HepG2 (cell line): ENCODE results near the gene ADGRB2. TPM values are rescaled to one million over a fixed set of nuclear protein-coding genes. Genes with fewer than 3 reads are reported as not detected.

Experiments used
- CBX2 ChIP-seq, 2 experiments: fragments of 200-600 bp in 1 of 2; sonication (generic); formaldehyde crosslinking in 1 of 2; IDR thresholded peaks; 2 replicates each; pipeline versions ENCODE4 v1.7.0 to v1.8.1; 2018 to 2022; ENCODE audit warnings: low read depth in 2 of 2, low read length in 1 of 2, mild to moderate bottlenecking in 1 of 2, missing genetic modification reagents in 1 of 2
- FOXP4 ChIP-seq: sonication (generic); formaldehyde crosslinking; IDR thresholded peaks from 2 replicates; pipeline ENCODE4 v1.4.0; 2020; ENCODE audit warnings: missing genetic modification reagents
- GFI1 ChIP-seq: sonication (generic); formaldehyde crosslinking; IDR thresholded peaks from 2 replicates; pipeline ENCODE4 v1.5.0; 2020; ENCODE audit warnings: missing genetic modification reagents, mild to moderate bottlenecking, borderline replicate concordance
- GPN1 ChIP-seq: sonication (generic); formaldehyde crosslinking; IDR thresholded peaks from 2 replicates; pipeline ENCODE4 v1.5.1; 2020; ENCODE audit warnings: missing genetic modification reagents, borderline replicate concordance
- MAX ChIP-seq: IDR thresholded peaks from 2 replicates; pipeline ENCODE4 v1.6.1; 2012; ENCODE audit warnings: inconsistent platforms
- MTERF4 ChIP-seq: sonication (generic); formaldehyde crosslinking; IDR thresholded peaks from 2 replicates; pipeline ENCODE4 v1.8.0; 2023; ENCODE audit warnings: mild to moderate bottlenecking, missing genetic modification reagents
- NR1H2 ChIP-seq: sonication (generic); formaldehyde crosslinking; IDR thresholded peaks from 2 replicates; pipeline ENCODE4 v1.8.1; 2022; ENCODE audit warnings: low read depth, missing genetic modification reagents, borderline replicate concordance
- RAD51 ChIP-seq: fragments of 450-650 bp; IDR thresholded peaks from 2 replicates; pipeline ENCODE4 v1.6.1; 2016; ENCODE audit warnings: borderline replicate concordance
- SUZ12 ChIP-seq: fragments of 150-350 bp; IDR thresholded peaks from 2 replicates; pipeline ENCODE4 v1.6.1; 2014; ENCODE audit warnings: low read depth, low read length
- ZBTB40 ChIP-seq, 2 experiments: fragments of 450-650 bp in 1 of 2; sonication (generic) in 1 of 2; formaldehyde crosslinking in 1 of 2; IDR thresholded peaks; 2 replicates each; pipeline versions ENCODE4 v1.6.1 to v1.8.0; 2016 to 2022; ENCODE audit warnings: antibody characterized with exemption in 1 of 2, mild to moderate bottlenecking in 1 of 2, missing genetic modification reagents in 1 of 2
- ZC3H4 ChIP-seq: sonication (generic); formaldehyde crosslinking; IDR thresholded peaks from 2 replicates; pipeline ENCODE4 v1.4.0; 2020; ENCODE audit warnings: missing genetic modification reagents, borderline replicate concordance
- ZFP91 ChIP-seq: sonication (generic); formaldehyde crosslinking; IDR thresholded peaks from 2 replicates; pipeline ENCODE4 v1.9.0; 2022; ENCODE audit warnings: missing genetic modification reagents, mild to moderate bottlenecking, borderline replicate concordance
- ZNF775 ChIP-seq: sonication (generic); formaldehyde crosslinking; IDR thresholded peaks from 2 replicates; pipeline ENCODE4 v1.4.0; 2020; ENCODE audit warnings: missing genetic modification reagents, mild to moderate bottlenecking, moderate library complexity, borderline replicate concordance
- ZNF879 ChIP-seq: sonication (generic); formaldehyde crosslinking; IDR thresholded peaks from 2 replicates; pipeline ENCODE4 v1.8.1; 2023; ENCODE audit warnings: missing genetic modification reagents
- polyA plus RNA-seq, 8 experiments: library from polyadenylated mRNA; depleted of rRNA in 3 of 8; stranded (reverse) in 7 of 8; unstranded in 1 of 8; fragments of >200 nt; fragmentation: Illumina TruSeq in 4 of 8; extraction: Trizol in 4 of 8; gene quantifications; 2 replicates each; pipeline versions ENCODE4 v1.2.1 to v1.2.3, GENCODE V29; 2011 to 2016; ENCODE audit warnings: low read depth in 4 of 8, missing spikeins in 1 of 8, mixed read lengths in 1 of 8; ENCODE audit not compliant: insufficient read depth in 1 of 8
- total RNA-seq, 5 experiments: library from RNA; depleted of rRNA; stranded (reverse); fragments of >200 nt; fragmentation: Illumina TruSeq; extraction: Trizol; gene quantifications; 2 replicates each; pipeline ENCODE4 v1.2.3, GENCODE V29; 2016; ENCODE audit warnings: low read depth in 1 of 5

The ADGRB2 gene
- total and polyA plus RNA-seq, 2 of the 13 experiments (the other 11 are each of a cell fraction or from before 2014, with no cell fraction given): 0.03 to 0.09 TPM

- TF ChIP-seq ZBTB40 (IDR thresholded peaks at IDR 0.05) (no peak), ZBTB40 (CRISPR knock-in tag; IDR thresholded peaks at IDR 0.05) (no peak), FOXP4 (no peak; the same call in 1 of the 2 replicates), MAX (no peak), ZFP91 (no peak), SUZ12 (no peak), GPN1 (no peak), MTERF4 (CRISPR knock-in tag) (0 out of 2 replicates have a peak, but pooled peaks have one; percentile 30), GFI1 (peak; percentile 69; the same call in 1 of the 2 replicates), ZNF879 (CRISPR knock-in tag) (peak; percentile 62; the same call in 1 of the 2 replicates), ZNF775 (CRISPR knock-in tag) (no peak), NR1H2 (CRISPR knock-in tag) (no peak), CBX2 (IDR thresholded peaks at IDR 0.05; ENCODE audit: low read depth, low read length) (no peak), CBX2 (CRISPR knock-in tag; IDR thresholded peaks at IDR 0.05; ENCODE audit: low read depth) (no peak), RAD51 (no peak), ZC3H4 (no peak)
These were observed 49.6 kb downstream of the ADGRB2 start (continued) for GRCh38 chr1:31714442-31715086.
